Lower leg skin (tissue), 4 donors: ENCODE measurements around the gene NOL4L. TPM values are rescaled to one million over a fixed set of nuclear protein-coding genes. Genes with fewer than 3 reads are reported as not detected.

Experiments used
- DNase-seq, 2 donors: peaks; one replicate each; pipeline ENCODE4 v3.0.0-alpha.2; 2019; ENCODE audit warnings: low spot score in 2 of 2
- H3K4me3 ChIP-seq: fragments of 200-600 bp; sonication (generic); 2 replicates; pipeline ENCODE4 v1.5.1; 2017; ENCODE audit warnings: mild to moderate bottlenecking, low read depth; ENCODE audit not compliant: poor library complexity, severe bottlenecking
- CTCF ChIP-seq, 3 donors: fragments of 450-650 bp; IDR thresholded peaks; one replicate each; pipeline ENCODE4 v1.5.1; 2016; ENCODE audit warnings: antibody characterized with exemption in 3 of 3, mild to moderate bottlenecking in 3 of 3, moderate library complexity in 2 of 3
- POLR2A ChIP-seq, 2 donors: fragments of 450-650 bp; IDR thresholded peaks; one replicate each; pipeline ENCODE4 v1.6.1; 2016 to 2017; ENCODE audit warnings: antibody characterized with exemption in 2 of 2, mild to moderate bottlenecking in 1 of 2, moderate library complexity in 1 of 2
- WGBS, 2 donors: methylation state at CpG; one replicate each; pipeline ENCODE4 v1.1.5; 2018; 5-methylcytosine and 5-hydroxymethylcytosine counted together
- intact Hi-C: fragments of 100-400 bp; cut with DNase I; formaldehyde crosslinking; loops from one replicate; pipeline ENCODE4 v1.15.0; 2023; ENCODE audit warnings: low total_unique reads
- total RNA-seq, 4 donors: library from RNA; depleted of rRNA; stranded (reverse); fragments of >200 nt; gene quantifications; one replicate each; pipeline ENCODE4 v1.1.0, GENCODE V29; 2016

The NOL4L gene
- total RNA-seq, 4 donors from 2014 or later, result 4.6 to 10.4 (median 7.0) TPM

- H3K4me3 ChIP-seq, result no peak overlapping the region
- WGBS, 2 donors, result 82% methylated on average over 15 of the region's 15 CpGs
- no peak for DNase-seq
- TF ChIP-seq POLR2A (IDR thresholded peaks at IDR 0.05) (no peak), CTCF (IDR thresholded peaks at IDR 0.05) (no peak)
- intact Hi-C loops, result no loop called here
Measured at GRCh38 chr20:32572271-32572968, 12.7 kb downstream of the NOL4L start.

DNA sequence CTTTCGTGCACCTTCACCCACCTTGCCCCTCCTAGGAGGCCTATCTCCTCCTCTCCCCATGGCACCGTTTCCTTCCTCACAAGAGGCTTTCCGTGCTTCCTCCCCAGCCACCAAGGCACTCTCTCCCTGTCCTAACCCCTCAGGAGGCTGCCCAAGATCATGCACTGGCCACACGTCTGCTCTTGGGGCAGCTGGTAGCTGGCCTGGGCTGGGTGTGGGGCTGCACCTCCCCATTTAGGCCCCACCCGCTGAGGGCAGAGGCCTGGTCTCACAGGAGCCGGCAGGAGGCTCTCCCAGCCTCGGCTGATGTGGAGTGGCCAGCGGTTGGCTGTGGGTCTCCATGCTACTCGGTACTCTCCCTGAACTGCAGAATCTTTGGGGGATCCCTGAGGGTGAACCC, 13.6 kb downstream of the NOL4L start:
- no peak for DNase-seq
- no peak for TF ChIP-seq POLR2A (IDR thresholded peaks at IDR 0.05)
- TF ChIP-seq CTCF (IDR thresholded peaks at IDR 0.05), result no peak
- H3K4me3 ChIP-seq, result no peak overlapping the region
- 74 to 77% methylated on average over 9 of the region's 9 CpGs for WGBS, 2 donors
- intact Hi-C loops, result no loop called here

DNA sequence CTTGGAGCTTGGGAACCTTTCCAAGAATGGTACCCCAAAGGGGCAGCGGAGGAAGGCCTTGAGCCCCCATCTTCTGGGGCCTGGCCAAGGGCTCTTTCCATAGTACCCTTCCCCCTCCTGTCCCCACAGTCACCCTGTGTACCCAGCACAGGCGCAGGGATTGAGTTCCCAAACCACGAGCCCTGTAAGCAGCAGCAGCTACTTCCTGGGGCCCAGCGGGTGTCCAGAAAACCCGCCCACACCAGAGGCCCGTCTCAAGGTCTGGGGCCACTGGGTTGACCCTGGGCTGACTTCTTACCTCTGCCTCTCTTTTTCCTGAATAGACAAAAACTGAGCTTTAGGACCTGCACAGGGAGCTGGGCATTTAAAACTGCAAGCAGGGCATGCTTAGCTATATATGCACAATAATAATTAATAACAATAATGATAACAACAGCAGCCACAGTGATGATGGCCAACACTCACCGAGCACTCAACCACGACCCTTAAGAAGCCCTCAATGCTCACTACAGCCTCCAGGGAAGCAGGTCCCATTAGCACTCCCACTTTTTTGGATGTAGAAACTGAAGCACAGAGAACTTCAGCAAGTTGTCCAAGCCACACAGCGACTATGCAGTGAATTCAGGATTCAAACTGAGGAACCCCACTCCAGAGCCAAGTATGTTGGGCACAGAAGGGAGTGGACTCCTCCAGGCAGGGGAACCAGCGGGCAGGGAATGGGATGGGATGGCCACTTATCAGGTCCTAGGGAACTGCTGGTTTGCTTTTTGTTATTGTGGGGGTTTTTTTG, 14.5 kb downstream of the NOL4L start:
- TF ChIP-seq POLR2A (IDR thresholded peaks at IDR 0.05), result no peak
- no peak for TF ChIP-seq CTCF (IDR thresholded peaks at IDR 0.05)
- 70 to 75% methylated on average over 10 of the region's 10 CpGs for WGBS, 2 donors
- intact Hi-C loops, result no loop called here
- no peak for DNase-seq
- no peak overlapping the region for H3K4me3 ChIP-seq

- no peak overlapping the region for H3K4me3 ChIP-seq
- intact Hi-C loops, result no loop called here
- 90 to 91% methylated on average over 9 of the region's 9 CpGs for WGBS, 2 donors
- no peak for TF ChIP-seq CTCF (IDR thresholded peaks at IDR 0.05)
- no peak for TF ChIP-seq POLR2A (IDR thresholded peaks at IDR 0.05)
- no peak for DNase-seq
Measured at GRCh38 chr20:32569380-32570305, 15.5 kb downstream of the NOL4L start.

GRCh38 chr20:32569018-32569379, 16.1 kb downstream of the NOL4L start:
- intact Hi-C loops, result no loop called here
- TF ChIP-seq CTCF (IDR thresholded peaks at IDR 0.05), result no peak
- no peak for TF ChIP-seq POLR2A (IDR thresholded peaks at IDR 0.05)
- WGBS, 2 donors, result 77 to 83% methylated on average over 3 of the region's 3 CpGs
- no peak for DNase-seq
- H3K4me3 ChIP-seq, result no peak overlapping the region
